CD4-positive, alpha-beta T cell (primary cell): Measurements from ENCODE around the gene GALNT1. TPM values are rescaled to one million over a fixed set of nuclear protein-coding genes. Genes with fewer than 3 reads are reported as not detected.

ENCODE experiments used
- ATAC-seq: fragments of 200-7000 bp; cut with Tn5 transposase; one replicate; pipeline ENCODE4 v1.10.0; 2022; ENCODE audit warnings: mild to moderate bottlenecking; ENCODE audit not compliant: poor library complexity
- CTCF ChIA-PET: fragments of 350-600 bp; sonication (Branson Sonifier 250); formaldehyde crosslinking; loops from one replicate; lab custom pipeline; 2021; ENCODE audit warnings: antibody characterized with exemption, inconsistent platforms; lab: Charles Lee
- POLR2A ChIA-PET: fragments of 350-600 bp; sonication (Branson Sonifier 250); formaldehyde crosslinking; loops from one replicate; lab custom pipeline; 2021; ENCODE audit warnings: antibody characterized with exemption, inconsistent platforms; lab: Charles Lee
- DNase-seq, 14 experiments: peaks; one replicate each; pipeline ENCODE4 v3.0.0-alpha.2; 2013 to 2020; ENCODE audit warnings: mixed read lengths in 2 of 14
- H3K27ac ChIP-seq, 2 donors: one replicate each; pipeline versions ENCODE4 v1.5.1 to v1.7.0; 2013; ENCODE audit warnings: low read length in 2 of 2, low read depth in 1 of 2, mild to moderate bottlenecking in 1 of 2
- H3K27me3 ChIP-seq, 2 experiments: 1 replicate in 1 of 2; 2 replicates in 1 of 2; pipeline versions ENCODE4 v1.6.1 to v1.7.0; 2013; ENCODE audit warnings: low read length in 2 of 2, control low read depth in 1 of 2, mild to moderate bottlenecking in 1 of 2, moderate library complexity in 1 of 2; ENCODE audit not compliant: insufficient read depth in 2 of 2, control insufficient read depth in 1 of 2
- H3K36me3 ChIP-seq: one replicate; pipeline ENCODE4 v1.6.1; 2013; ENCODE audit warnings: low read length, control low read depth; ENCODE audit not compliant: insufficient read depth
- H3K4me1 ChIP-seq: one replicate; pipeline ENCODE4 v1.6.1; 2013; ENCODE audit warnings: low read length, control low read depth; ENCODE audit not compliant: insufficient read depth
- H3K4me3 ChIP-seq: one replicate; pipeline ENCODE4 v1.5.1; 2013; ENCODE audit warnings: mild to moderate bottlenecking, low read length, moderate library complexity
- H3K9me3 ChIP-seq, 2 experiments: 1 replicate in 1 of 2; 2 replicates in 1 of 2; pipeline versions ENCODE4 v1.6.1 to v1.7.0; 2013; ENCODE audit warnings: low read length in 2 of 2, mild to moderate bottlenecking in 2 of 2, control low read depth in 1 of 2, moderate library complexity in 1 of 2; ENCODE audit not compliant: control insufficient read depth in 1 of 2, insufficient read depth in 1 of 2
- H3K27ac Mint-ChIP-seq: one replicate; pipeline ENCODE4 v1.8.0; 2020; ENCODE audit warnings: mixed read lengths
- H3K27me3 Mint-ChIP-seq: one replicate; pipeline ENCODE4 v1.8.0; 2021; ENCODE audit warnings: mixed read lengths
- H3K36me3 Mint-ChIP-seq: one replicate; pipeline ENCODE4 v1.8.0; 2021; ENCODE audit warnings: low read depth, mixed read lengths
- H3K4me1 Mint-ChIP-seq: one replicate; pipeline ENCODE4 v1.8.0; 2021; ENCODE audit warnings: low read depth, mixed read lengths
- H3K4me3 Mint-ChIP-seq: one replicate; pipeline ENCODE4 v1.8.0; 2020; ENCODE audit warnings: mild to moderate bottlenecking, mixed read lengths
- H3K9me3 Mint-ChIP-seq: one replicate; pipeline ENCODE4 v1.8.0; 2020; ENCODE audit warnings: mixed read lengths
- intact Hi-C, 2 experiments: fragments of 100-400 bp; cut with DNase I in 1 of 2; cut with micrococcal nuclease in 1 of 2; formaldehyde crosslinking; loops; one replicate each; pipeline versions ENCODE4 v1.15.1 to v1.9.0; 2023 to 2025; cut with DNase I, micrococcal nuclease
- total RNA-seq, 174 experiments: library from RNA in 2 of 174; stranded (reverse) in 2 of 174; gene quantifications; one replicate each; pipeline ENCODE4 v1.2.3 and lab custom pipeline; 2021 to 2026
- TF ChIP-seq, protein P1 (sequence below): fragments of 200-600 bp; IDR thresholded peaks from one replicate; pipeline ENCODE4 v1.8.0; 2022; ENCODE audit warnings: antibody characterized with exemption, mild to moderate bottlenecking

GALNT1 gene
- total RNA-seq, 2 experiments from 2014 or later, result 16.1 to 17.9 TPM

DNA sequence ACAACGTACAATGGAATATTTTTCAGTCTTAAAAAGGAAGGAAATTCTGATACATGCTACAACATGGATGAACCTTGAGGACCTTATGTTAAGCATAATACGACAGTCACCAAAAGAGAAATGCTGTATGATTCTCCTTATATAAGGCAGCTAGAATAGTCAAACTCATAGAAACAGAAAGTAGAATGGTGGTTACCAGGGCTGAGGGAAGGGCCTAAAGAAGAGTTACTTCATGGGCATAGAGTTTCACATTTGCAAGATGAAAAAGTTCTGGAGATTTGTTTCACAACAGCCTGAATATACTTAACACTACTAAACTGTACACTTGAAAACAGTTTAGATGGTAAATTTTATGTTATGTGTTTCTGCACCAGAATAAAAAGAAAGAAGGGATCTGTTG, 113.3 kb downstream of the GALNT1 start:
- POLR2A ChIA-PET, result no interaction called here
- H3K27ac ChIP-seq, result no peak overlapping the region
- Mint-ChIP-seq H3K9me3 (no peaks in the 10 kb centered on the region), H3K27me3 (no peaks in the 10 kb centered on the region), H3K4me1 (no peaks in the 10 kb centered on the region), H3K27ac (no peak overlapping the region), H3K36me3 (peaks cover 24% of the 10 kb centered on the region), H3K4me3 (no peak overlapping the region)
- DNase-seq (no peak), ATAC-seq (no peak)
- H3K4me1 ChIP-seq, result no peaks in the 10 kb centered on the region
- TF ChIP-seq, protein P1, sequence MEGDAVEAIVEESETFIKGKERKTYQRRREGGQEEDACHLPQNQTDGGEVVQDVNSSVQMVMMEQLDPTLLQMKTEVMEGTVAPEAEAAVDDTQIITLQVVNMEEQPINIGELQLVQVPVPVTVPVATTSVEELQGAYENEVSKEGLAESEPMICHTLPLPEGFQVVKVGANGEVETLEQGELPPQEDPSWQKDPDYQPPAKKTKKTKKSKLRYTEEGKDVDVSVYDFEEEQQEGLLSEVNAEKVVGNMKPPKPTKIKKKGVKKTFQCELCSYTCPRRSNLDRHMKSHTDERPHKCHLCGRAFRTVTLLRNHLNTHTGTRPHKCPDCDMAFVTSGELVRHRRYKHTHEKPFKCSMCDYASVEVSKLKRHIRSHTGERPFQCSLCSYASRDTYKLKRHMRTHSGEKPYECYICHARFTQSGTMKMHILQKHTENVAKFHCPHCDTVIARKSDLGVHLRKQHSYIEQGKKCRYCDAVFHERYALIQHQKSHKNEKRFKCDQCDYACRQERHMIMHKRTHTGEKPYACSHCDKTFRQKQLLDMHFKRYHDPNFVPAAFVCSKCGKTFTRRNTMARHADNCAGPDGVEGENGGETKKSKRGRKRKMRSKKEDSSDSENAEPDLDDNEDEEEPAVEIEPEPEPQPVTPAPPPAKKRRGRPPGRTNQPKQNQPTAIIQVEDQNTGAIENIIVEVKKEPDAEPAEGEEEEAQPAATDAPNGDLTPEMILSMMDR, result no peak
- H3K27me3 ChIP-seq, result no peaks in the 10 kb centered on the region
- peaks cover 14% of the 10 kb centered on the region for H3K36me3 ChIP-seq
- no peak overlapping the region for H3K4me3 ChIP-seq
- intact Hi-C loops, result no loop called here
- H3K9me3 ChIP-seq, result no peaks in the 10 kb centered on the region
- CTCF ChIA-PET, result no interaction called here

DNA sequence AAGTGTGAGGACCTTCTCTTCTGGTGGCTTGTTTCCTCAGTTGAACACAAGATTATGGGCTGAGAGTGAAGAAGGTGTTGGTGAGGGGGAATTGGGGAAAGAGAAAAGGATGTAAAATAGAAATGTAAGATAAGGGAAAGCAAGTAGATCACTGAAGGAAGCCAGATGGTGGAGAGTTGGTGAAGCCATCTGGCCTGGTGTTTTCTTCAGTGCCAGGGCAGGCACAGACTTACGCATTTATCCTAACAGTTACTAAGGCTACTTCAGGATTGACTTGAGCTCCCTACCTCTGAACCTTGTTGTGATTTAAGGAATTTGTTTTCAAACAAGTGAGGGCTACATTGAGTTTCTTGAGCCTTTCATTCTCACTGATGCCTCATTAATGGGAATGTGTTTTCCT, 113.8 kb downstream of the GALNT1 start:
- Mint-ChIP-seq H3K4me3 (no peak overlapping the region), H3K9me3 (no peaks in the 10 kb centered on the region), H3K36me3 (peaks cover 23% of the 10 kb centered on the region), H3K4me1 (no peaks in the 10 kb centered on the region), H3K27ac (no peak overlapping the region), H3K27me3 (no peaks in the 10 kb centered on the region)
- Histone ChIP-seq H3K27me3 (no peaks in the 10 kb centered on the region), H3K9me3 (no peaks in the 10 kb centered on the region), H3K27ac (no peak overlapping the region), H3K36me3 (peaks cover 11% of the 10 kb centered on the region), H3K4me3 (no peak overlapping the region), H3K4me1 (no peaks in the 10 kb centered on the region)
- DNase-seq, result no peak
- intact Hi-C loops, result no loop called here
- CTCF ChIA-PET, result no interaction called here
- POLR2A ChIA-PET, result no interaction called here
- TF ChIP-seq, protein P1, result no peak
- ATAC-seq, result no peak

DNA sequence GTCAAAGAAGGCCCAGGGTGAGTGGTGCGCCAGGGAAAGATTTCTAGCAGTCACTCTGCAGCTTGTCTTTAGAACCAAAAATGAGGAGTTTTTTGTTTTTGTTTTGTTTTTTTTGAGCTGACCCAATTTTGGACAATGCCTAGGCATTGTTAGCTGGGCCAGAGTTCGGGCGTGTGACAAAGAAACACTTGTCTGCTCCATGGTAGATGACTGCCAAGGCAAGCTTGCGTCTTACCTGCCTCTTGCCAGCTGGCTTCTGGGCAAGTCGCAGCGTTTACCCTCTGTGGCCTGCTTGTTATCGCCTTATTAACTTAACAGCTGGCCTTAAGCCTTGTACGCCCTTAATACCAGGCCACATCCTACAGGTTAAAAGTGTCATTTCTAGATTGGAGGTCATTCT, 114.3 kb downstream of the GALNT1 start:
- intact Hi-C loops, result no loop called here
- no peaks in the 10 kb centered on the region for H3K27me3 Mint-ChIP-seq

More for the DNA sequence above, 114.3 kb downstream of the GALNT1 start:
- TF ChIP-seq, protein P1, result no peak
- no peaks in the 10 kb centered on the region for H3K4me1 Mint-ChIP-seq
- H3K4me3 Mint-ChIP-seq, result no peak overlapping the region
- ChIA-PET POLR2A (no interaction called here), CTCF (no interaction called here)
- Histone ChIP-seq H3K9me3 (no peaks in the 10 kb centered on the region), H3K27ac (no peak overlapping the region), H3K4me3 (no peak overlapping the region), H3K27me3 (no peaks in the 10 kb centered on the region), H3K4me1 (no peaks in the 10 kb centered on the region), H3K36me3 (peaks cover 7% of the 10 kb centered on the region)
- peaks cover 19% of the 10 kb centered on the region for H3K36me3 Mint-ChIP-seq
- DNase-seq (no peak), ATAC-seq (no peak)
- no peak overlapping the region for H3K27ac Mint-ChIP-seq
- H3K9me3 Mint-ChIP-seq, result no peaks in the 10 kb centered on the region
